H1 (cell line): ENCODE data around the gene RPSA. TPM values are rescaled to one million over a fixed set of nuclear protein-coding genes. Genes with fewer than 3 reads are reported as not detected.

Experiments used
- CTCF ChIA-PET: fragments of 300-600 bp; sonication (Branson Sonifier 250); formaldehyde crosslinking; loops from one replicate; lab custom pipeline; 2021; ENCODE audit not compliant: partially characterized antibody; lab: Charles Lee
- POLR2A ChIA-PET: fragments of 300-600 bp; sonication (Branson Sonifier 250); formaldehyde crosslinking; loops from one replicate; lab custom pipeline; 2021; ENCODE audit warnings: inconsistent platforms; ENCODE audit not compliant: partially characterized antibody; lab: Charles Lee
- DNase-seq, 2 experiments: peaks; one replicate each; pipeline versions ENCODE4 v3.0.0 to v3.0.0-alpha.2; 2010 to 2022; ENCODE audit warnings: low spot score in 2 of 2, low read depth in 1 of 2, mixed read lengths in 1 of 2
- FAIRE-seq: peaks from 2 replicates; lab custom pipeline; 2011; peaks lifted over from hg19 to GRCh38; lab: Jason Lieb, UNC
- H2AFZ ChIP-seq: 2 replicates; pipeline ENCODE4 v1.8.1; 2012; ENCODE audit warnings: low read length, inconsistent platforms
- H2AK5ac ChIP-seq: 2 replicates; pipeline ENCODE4 v1.6.1; 2013; ENCODE audit warnings: low read depth, low read length
- H2BK120ac ChIP-seq: replicated peaks from 2 replicates; pipeline ENCODE3; 2013; ENCODE audit warnings: low read depth, low read length, inconsistent platforms
- H2BK12ac ChIP-seq: 2 replicates; pipeline ENCODE4 v1.6.1; 2013; ENCODE audit warnings: low read depth, low read length
- H2BK15ac ChIP-seq: 2 replicates; pipeline ENCODE4 v1.6.1; 2013; ENCODE audit warnings: low read length
- H2BK20ac ChIP-seq: 2 replicates; pipeline ENCODE4 v1.6.1; 2013; ENCODE audit warnings: low read length
- H2BK5ac ChIP-seq: 2 replicates; pipeline ENCODE4 v1.6.1; 2013; ENCODE audit warnings: low read depth, low read length
- H3K14ac ChIP-seq: 2 replicates; pipeline ENCODE4 v1.6.1; 2013; ENCODE audit warnings: inconsistent platforms; ENCODE audit not compliant: insufficient read length
- H3K18ac ChIP-seq: 2 replicates; pipeline ENCODE4 v1.6.1; 2013; ENCODE audit warnings: low read length; ENCODE audit errors: extremely low read depth
- H3K23ac ChIP-seq: 2 replicates; pipeline ENCODE4 v1.6.1; 2013; ENCODE audit warnings: inconsistent platforms; ENCODE audit not compliant: insufficient read length
- H3K23me2 ChIP-seq: 2 replicates; pipeline ENCODE4 v1.6.1; 2013; ENCODE audit warnings: low read depth, low read length
- H3K27ac ChIP-seq: 2 replicates; pipeline ENCODE4 v1.6.1; 2011; ENCODE audit warnings: low read depth, low read length, inconsistent platforms
- H3K27me3 ChIP-seq, 4 experiments: replicated peaks in 1 of 4; 1 replicate in 1 of 4; 2 replicates in 3 of 4; pipeline versions ENCODE4 v1.6.1 to v1.8.1; 2011 to 2013; ENCODE audit warnings: low read length in 3 of 4, mild to moderate bottlenecking in 3 of 4, inconsistent platforms in 2 of 4, mixed read lengths in 2 of 4, moderate library complexity in 1 of 4; ENCODE audit not compliant: control insufficient read depth in 3 of 4, insufficient read depth in 3 of 4; ENCODE audit errors: extremely low read depth in 1 of 4
- H3K36me3 ChIP-seq, 4 experiments: 2 replicates each; pipeline versions ENCODE4 v1.6.1 to v1.8.1; 2011 to 2013; ENCODE audit warnings: mild to moderate bottlenecking in 4 of 4, low read length in 3 of 4, moderate library complexity in 2 of 4, control low read depth in 1 of 4, inconsistent platforms in 1 of 4; ENCODE audit not compliant: insufficient read depth in 4 of 4, control insufficient read depth in 2 of 4
- H3K4ac ChIP-seq: replicated peaks from 2 replicates; pipeline ENCODE3; 2013; ENCODE audit warnings: low read length, low read depth, mixed read lengths, inconsistent platforms; ENCODE audit not compliant: insufficient read length
- H3K4me1 ChIP-seq, 4 experiments: replicated peaks in 1 of 4; 1 replicate in 1 of 4; 2 replicates in 3 of 4; pipeline versions ENCODE4 v1.6.1 to v1.8.1; 2011 to 2013; ENCODE audit warnings: low read length in 3 of 4, inconsistent platforms in 2 of 4, mixed read lengths in 1 of 4; ENCODE audit not compliant: insufficient read depth in 4 of 4, control insufficient read depth in 3 of 4
- H3K4me2 ChIP-seq, 2 experiments: 2 replicates each; pipeline versions ENCODE4 v1.6.1 to v1.8.1; 2011 to 2013; ENCODE audit warnings: low read depth in 2 of 2, low read length in 2 of 2, control low read depth in 1 of 2, inconsistent platforms in 1 of 2, mild to moderate bottlenecking in 1 of 2; ENCODE audit not compliant: insufficient read depth in 1 of 2
- H3K4me3 ChIP-seq, 4 experiments: fragments of 200-600, 300-600 bp in 1 of 4; sonication (generic), shearing (Covaris generic), sonication (Bioruptor Twin) in 1 of 4; 2 replicates each; pipeline versions ENCODE4 v1.5.1 to v1.8.1; 2011 to 2016; ENCODE audit warnings: low read length in 4 of 4, low read depth in 3 of 4, control low read depth in 2 of 4, inconsistent platforms in 2 of 4, mild to moderate bottlenecking in 2 of 4, mixed read lengths in 1 of 4, moderate library complexity in 1 of 4; ENCODE audit not compliant: insufficient read depth in 2 of 4; ENCODE audit errors: extremely low read depth in 1 of 4
- H3K56ac ChIP-seq: replicated peaks from 2 replicates; pipeline ENCODE3; 2013; ENCODE audit warnings: low read depth, mild to moderate bottlenecking, mixed read lengths, low read length, inconsistent platforms; ENCODE audit not compliant: insufficient read length
- H3K79me1 ChIP-seq: 2 replicates; pipeline ENCODE4 v1.6.1; 2013; ENCODE audit warnings: low read depth, low read length, control low read depth
- H3K79me2 ChIP-seq, 2 experiments: 2 replicates each; pipeline versions ENCODE4 v1.6.1 to v1.8.1; 2012 to 2013; ENCODE audit warnings: low read length in 2 of 2, mild to moderate bottlenecking in 2 of 2, inconsistent platforms in 1 of 2; ENCODE audit not compliant: insufficient read depth in 2 of 2, control insufficient read depth in 1 of 2
- H3K9ac ChIP-seq, 4 experiments: replicated peaks in 1 of 4; 1 replicate in 1 of 4; 2 replicates in 3 of 4; pipeline versions ENCODE4 v1.6.1 to v1.8.1; 2011 to 2013; ENCODE audit warnings: low read depth in 3 of 4, low read length in 3 of 4, control low read depth in 2 of 4, mild to moderate bottlenecking in 2 of 4, moderate library complexity in 2 of 4, inconsistent platforms in 1 of 4; ENCODE audit errors: extremely low read depth in 1 of 4
- H3K9me3 ChIP-seq, 2 experiments: 2 replicates each; pipeline versions ENCODE4 v1.6.1 to v1.8.1; 2012 to 2013; ENCODE audit warnings: mild to moderate bottlenecking in 2 of 2, moderate library complexity in 2 of 2, control low read depth in 1 of 2, inconsistent platforms in 1 of 2, low read depth in 1 of 2, low read length in 1 of 2, mixed read lengths in 1 of 2; ENCODE audit not compliant: insufficient read depth in 2 of 2
- H4K20me1 ChIP-seq, 2 experiments: replicated peaks in 1 of 2; 2 replicates each; pipeline versions ENCODE3 to v1.8.1; 2011 to 2013; ENCODE audit warnings: inconsistent platforms in 2 of 2, low read length in 2 of 2, mild to moderate bottlenecking in 1 of 2; ENCODE audit not compliant: insufficient read depth in 2 of 2, control insufficient read depth in 1 of 2
- H4K5ac ChIP-seq: 2 replicates; pipeline ENCODE4 v1.6.1; 2013; ENCODE audit warnings: low read length, low read depth, mixed read lengths, inconsistent platforms; ENCODE audit not compliant: insufficient read length
- H4K8ac ChIP-seq: 2 replicates; pipeline ENCODE4 v1.8.0; 2013; ENCODE audit warnings: mild to moderate bottlenecking, moderate library complexity, low read length, inconsistent platforms; ENCODE audit not compliant: insufficient read depth; ENCODE audit errors: extremely low read depth
- H4K91ac ChIP-seq: replicated peaks from 2 replicates; pipeline ENCODE3; 2013; ENCODE audit warnings: low read length, mixed read lengths, inconsistent platforms; ENCODE audit not compliant: insufficient read length
- BRCA1 ChIP-seq: IDR thresholded peaks from 2 replicates; pipeline ENCODE4 v1.6.1; 2012; ENCODE audit warnings: low read depth, low read length, improper control_type of control experiment
- CBX8 ChIP-seq: fragments of 300-800, 300-1000 bp; sonication (generic); IDR thresholded peaks from 2 replicates; pipeline ENCODE4 v1.7.1; 2016; ENCODE audit warnings: low read depth, low read length, borderline replicate concordance
- JUND ChIP-seq: IDR thresholded peaks from 2 replicates; pipeline ENCODE4 v1.6.1; 2011; ENCODE audit warnings: mild to moderate bottlenecking, improper control_type of control experiment, low read length
- RBBP5 ChIP-seq: IDR thresholded peaks from 2 replicates; pipeline ENCODE4 v1.7.1; 2012; ENCODE audit warnings: low read depth, mild to moderate bottlenecking, inconsistent platforms, low read length, moderate library complexity, borderline replicate concordance
- RFX5 ChIP-seq: IDR thresholded peaks from 2 replicates; pipeline ENCODE4 v1.6.1; 2011; ENCODE audit warnings: low read depth, low read length, improper control_type of control experiment, borderline replicate concordance
- SIX5 ChIP-seq: IDR thresholded peaks from 2 replicates; pipeline ENCODE4 v1.6.1; 2011; ENCODE audit warnings: mild to moderate bottlenecking, low read depth, low read length
- TEAD4 ChIP-seq: IDR thresholded peaks from 2 replicates; pipeline ENCODE4 v1.6.1; 2012; ENCODE audit warnings: low read depth, low read length, inconsistent platforms, mixed read lengths
- WGBS, 2 experiments: shearing (Covaris generic) in 1 of 2; methylation state at CpG; one replicate each; pipeline versions ENCODE4 v1.1.6 to v1.1.7; 2013 to 2015; ENCODE audit warnings: low lambda C conversion rate in 2 of 2, mixed read lengths in 2 of 2, inconsistent platforms in 1 of 2, low coverage in 1 of 2, missing lambda C conversion rate in 1 of 2; ENCODE audit not compliant: insufficient replicate concordance in 2 of 2, insufficient coverage in 1 of 2, insufficient read length in 1 of 2; ENCODE audit errors: extremely low coverage in 1 of 2, missing lambda C conversion rate in 1 of 2; 5-methylcytosine and 5-hydroxymethylcytosine counted together
- polyA plus RNA-seq, 7 experiments: library from polyadenylated mRNA; depleted of rRNA in 3 of 7; stranded (reverse) in 5 of 7; unstranded in 2 of 7; fragments of >200 nt in 5 of 7; fragments of 200-250 nt in 2 of 7; gene quantifications; 1 replicate in 5 of 7; 2 replicates in 1 of 7; 4 replicates in 1 of 7; pipeline versions ENCODE4 v1.2.1 to v1.2.3, GENCODE V29; 2011 to 2013; ENCODE audit warnings: missing spikeins in 2 of 7, mixed read lengths in 2 of 7
- total RNA-seq: library from RNA; stranded (reverse); fragmentation: NEBNext Ultra II Directional; extraction: Animal tissue kit (Norgen Biotek cat#: 25700); gene quantifications from 2 replicates; pipeline ENCODE4 v1.2.1, GENCODE V29; 2021

Gene RPSA
- total and polyA plus RNA-seq, 2 of the 8 experiments (the other 6 are each of a cell fraction or from before 2014, with no cell fraction given) = 2,661 to 7,468 TPM

GRCh38 chr3:39449796-39450195 is 43.3 kb downstream of the RPSA start:
- Histone ChIP-seq H2BK15ac (no peak overlapping the region), H4K5ac (no peak overlapping the region), H2BK20ac (no peak overlapping the region), H2AK5ac (no peak overlapping the region), H3K27me3 (no peaks in the 10 kb centered on the region), H3K14ac (no peak overlapping the region), H3K9me3 (no peaks in the 10 kb centered on the region), H3K79me2 (no peaks in the 10 kb centered on the region), H2BK5ac (no peak overlapping the region), H3K4ac (no peak overlapping the region), H3K23ac (no peak overlapping the region), H4K8ac (no peak overlapping the region), H3K4me3 (no peak overlapping the region), H4K20me1 (no peaks in the 10 kb centered on the region), H3K9ac (no peak overlapping the region), H3K23me2 (no peaks in the 10 kb centered on the region), H3K4me2 (no peak overlapping the region), H3K56ac (no peak overlapping the region), H2BK12ac (no peak overlapping the region), H2BK120ac (no peak overlapping the region), H3K4me1 (no peaks in the 10 kb centered on the region), H4K91ac (no peak overlapping the region), H2AFZ (no peak overlapping the region), H3K36me3 (no peaks in the 10 kb centered on the region), H3K27ac (no peak overlapping the region), H3K79me1 (no peaks in the 10 kb centered on the region), H3K18ac (no peak overlapping the region)
- CTCF ChIA-PET = interaction anchor here (1.8 to 9.9 kb wide), 3 partner anchors 9 to 49 kb away, joined by 6 to 122 read pairs (median 24); no protein-coding TSS in a partner anchor
- FAIRE-seq (no peak), DNase-seq (no peak)
- 83% methylated on average over 3 of the region's 3 CpGs; no CpG with 5 or more reads in 1 of the 2 experiments for WGBS, 2 experiments
- POLR2A ChIA-PET = interaction anchor here (1.2 to 2.3 kb wide), 2 partner anchors 35 to 41 kb away, joined by 3 to 8 read pairs; no protein-coding TSS in a partner anchor
- TF ChIP-seq CBX8 = no peak
- TF ChIP-seq JUND = no peak
- no peak for TF ChIP-seq SIX5
- no peak for TF ChIP-seq RBBP5
- no peak for TF ChIP-seq BRCA1
- no peak for TF ChIP-seq TEAD4
- no peak for TF ChIP-seq RFX5
